Mucosa of rectum (tissue), 2 donors: Measurements from ENCODE around the gene MAP2K4.

Experiments used
- H3K27ac ChIP-seq, 2 donors: one replicate each; pipeline ENCODE4 v1.7.0; 2013; ENCODE audit warnings: inconsistent platforms in 2 of 2, low read depth in 2 of 2, low read length in 2 of 2
- H3K27me3 ChIP-seq, 2 donors: one replicate each; pipeline ENCODE4 v1.7.0; 2013; ENCODE audit warnings: low read length in 2 of 2; ENCODE audit not compliant: control insufficient read depth in 2 of 2, insufficient read depth in 2 of 2
- H3K36me3 ChIP-seq, 2 donors: one replicate each; pipeline ENCODE4 v1.7.0; 2013; ENCODE audit warnings: low read length in 2 of 2; ENCODE audit not compliant: control insufficient read depth in 2 of 2, insufficient read depth in 2 of 2
- H3K4me1 ChIP-seq, 2 donors: one replicate each; pipeline ENCODE4 v1.7.0; 2013; ENCODE audit warnings: low read length in 2 of 2, mild to moderate bottlenecking in 1 of 2; ENCODE audit not compliant: control insufficient read depth in 2 of 2, insufficient read depth in 2 of 2
- H3K4me3 ChIP-seq, 2 donors: one replicate each; pipeline ENCODE4 v1.7.0; 2013; ENCODE audit warnings: low read length in 2 of 2
- H3K9ac ChIP-seq, 2 donors: one replicate each; pipeline ENCODE4 v1.7.0; 2013; ENCODE audit warnings: low read length in 2 of 2, low read depth in 1 of 2, mild to moderate bottlenecking in 1 of 2
- H3K9me3 ChIP-seq, 2 donors: one replicate each; pipeline ENCODE4 v1.7.0; 2013; ENCODE audit warnings: low read length in 2 of 2; ENCODE audit not compliant: control insufficient read depth in 2 of 2
- donor health status: healthy.
- donor health status: Normal muscosa, but diverticular disease.

MAP2K4 gene

GRCh38 chr17:11996722-11997146, 23.9 kb upstream of the MAP2K4 start:
- Histone ChIP-seq H3K27me3 (no peaks in the 10 kb centered on the region), H3K4me3 (peak overlapping the region; percentile 95 to 97), H3K9ac (peak overlapping the region; percentile 77 to 97), H3K27ac (peak overlapping the region; percentile 95 to 97), H3K9me3 (no peaks in the 10 kb centered on the region), H3K36me3 (peaks cover 0 to 2% of the 10 kb centered on the region in 2 donors), H3K4me1 (peaks cover 0 to 5% of the 10 kb centered on the region in 2 donors)

- peaks cover 0 to 5% of the 10 kb centered on the region in 2 donors for H3K4me1 ChIP-seq
These were observed 23.3 kb upstream of the MAP2K4 start, which contains the start of gene ZNF18 for GRCh38 chr17:11997147-11997971. Gene ZNF18, minus strand, starts transcription at chr17:11997475. Its CDS starts 4,646 bp downstream, at chr17:11992829.

GRCh38 chr17:11997972-11998233, 22.8 kb upstream of the MAP2K4 start:
- peak overlapping the region; percentile 71 to 82 for H3K9ac ChIP-seq

More at GRCh38 chr17:11997147-11997971, 23.3 kb upstream of the MAP2K4 start, which contains the start of gene ZNF18:
- Histone ChIP-seq H3K36me3 (no peaks in the 10 kb centered on the region), H3K27me3 (no peaks in the 10 kb centered on the region), H3K4me3 (peak within 1 kb of the TSS; percentile 95 to 97), H3K9ac (peak within 1 kb of the TSS; percentile 82 to 97), H3K27ac (peak within 1 kb of the TSS; percentile 95 to 97), H3K9me3 (no peaks in the 10 kb centered on the region)

GRCh38 chr17:11999696-12000095, 21.0 kb upstream of the MAP2K4 start:
- Histone ChIP-seq H3K4me1 (peaks cover 0 to 5% of the 10 kb centered on the region in 2 donors), H3K4me3 (no peak overlapping the region)

More at GRCh38 chr17:11997972-11998233, 22.8 kb upstream of the MAP2K4 start:
- Histone ChIP-seq H3K36me3 (no peaks in the 10 kb centered on the region), H3K27ac (peak overlapping the region; percentile 88 to 95), H3K4me1 (peaks cover 0 to 5% of the 10 kb centered on the region in 2 donors), H3K9me3 (no peaks in the 10 kb centered on the region), H3K27me3 (no peaks in the 10 kb centered on the region), H3K4me3 (peak overlapping the region; percentile 95 to 97)

GRCh38 chr17:12007466-12007865, 13.2 kb upstream of the MAP2K4 start:
- Histone ChIP-seq H3K9ac (no peak overlapping the region), H3K4me1 (no peaks in the 10 kb centered on the region), H3K4me3 (no peak overlapping the region), H3K9me3 (no peaks in the 10 kb centered on the region), H3K27me3 (no peaks in the 10 kb centered on the region), H3K27ac (no peak overlapping the region), H3K36me3 (no peaks in the 10 kb centered on the region)

More at GRCh38 chr17:11999696-12000095, 21.0 kb upstream of the MAP2K4 start:
- H3K9ac ChIP-seq, result no peak overlapping the region
- no peaks in the 10 kb centered on the region for H3K9me3 ChIP-seq
- no peak overlapping the region for H3K27ac ChIP-seq
- no peaks in the 10 kb centered on the region for H3K36me3 ChIP-seq
- H3K27me3 ChIP-seq, result no peaks in the 10 kb centered on the region

GRCh38 chr17:12021623-12022140, 1.0 kb downstream of the MAP2K4 start:
- Histone ChIP-seq H3K9me3 (no peaks in the 10 kb centered on the region), H3K4me3 (peak overlapping the region; percentile 73 to 76), H3K27ac (no peak overlapping the region), H3K9ac (peak overlapping the region; percentile 68 to 90), H3K36me3 (peaks cover 0 to 3% of the 10 kb centered on the region in 2 donors), H3K27me3 (no peaks in the 10 kb centered on the region), H3K4me1 (peaks cover 11 to 15% of the 10 kb centered on the region in 2 donors)

GRCh38 chr17:12022310-12022709, 1.6 kb downstream of the MAP2K4 start:
- Histone ChIP-seq H3K27me3 (no peaks in the 10 kb centered on the region), H3K9me3 (no peaks in the 10 kb centered on the region), H3K36me3 (peaks cover 0 to 3% of the 10 kb centered on the region in 2 donors), H3K4me1 (peaks cover 11 to 15% of the 10 kb centered on the region in 2 donors), H3K27ac (no peak overlapping the region), H3K9ac (no peak overlapping the region), H3K4me3 (peak overlapping the region in 1 of 2 donors; percentile 73)

- Histone ChIP-seq H3K9me3 (no peaks in the 10 kb centered on the region), H3K27me3 (no peaks in the 10 kb centered on the region), H3K27ac (no peak overlapping the region), H3K4me1 (peaks cover 16 to 19% of the 10 kb centered on the region in 2 donors), H3K4me3 (no peak overlapping the region), H3K36me3 (peaks cover 0 to 3% of the 10 kb centered on the region in 2 donors), H3K9ac (no peak overlapping the region)
These were observed 3.6 kb downstream of the MAP2K4 start for GRCh38 chr17:12024327-12024726.

GRCh38 chr17:12027658-12028057, 7.0 kb downstream of the MAP2K4 start:
- Histone ChIP-seq H3K36me3 (peaks cover 0 to 3% of the 10 kb centered on the region in 2 donors), H3K4me1 (peaks cover 5 to 6% of the 10 kb centered on the region in 2 donors), H3K4me3 (no peak overlapping the region), H3K9ac (no peak overlapping the region), H3K9me3 (no peaks in the 10 kb centered on the region), H3K27ac (no peak overlapping the region), H3K27me3 (no peaks in the 10 kb centered on the region)

GRCh38 chr17:12028611-12029010, 7.9 kb downstream of the MAP2K4 start:
- no peaks in the 10 kb centered on the region for H3K9me3 ChIP-seq
- H3K4me3 ChIP-seq, result no peak overlapping the region
- H3K9ac ChIP-seq, result no peak overlapping the region
- peaks cover 4 to 5% of the 10 kb centered on the region in 2 donors for H3K4me1 ChIP-seq
- no peak overlapping the region for H3K27ac ChIP-seq
- no peaks in the 10 kb centered on the region for H3K27me3 ChIP-seq
- peaks cover 0 to 3% of the 10 kb centered on the region in 2 donors for H3K36me3 ChIP-seq
